Measurements from ENCODE around the gene RAPGEF1.

DNA sequence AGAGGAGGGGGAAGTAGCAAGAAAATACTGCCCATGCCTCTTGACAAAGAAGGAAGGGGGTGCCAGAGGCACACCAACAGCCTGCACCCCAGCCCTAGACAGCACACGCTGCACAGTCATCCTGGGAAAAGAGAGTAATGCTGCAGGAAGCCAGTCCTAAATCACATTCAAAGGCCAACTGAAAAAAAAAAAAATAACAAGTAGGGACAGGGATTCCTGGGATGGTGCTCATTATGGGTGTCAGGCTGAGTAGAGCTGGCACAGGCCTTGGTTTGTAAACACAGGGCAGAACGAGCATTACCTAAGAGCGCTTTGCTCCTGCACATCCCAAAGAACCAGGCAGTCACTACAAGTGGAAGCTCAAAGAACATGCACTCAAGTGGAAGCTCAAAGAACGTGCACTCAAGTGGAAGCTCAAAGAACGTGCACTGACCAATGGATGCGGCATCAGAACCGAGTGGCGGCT, 7.8 kb downstream of the RAPGEF1 start:
- TF ChIP-seq, protein P1, sequence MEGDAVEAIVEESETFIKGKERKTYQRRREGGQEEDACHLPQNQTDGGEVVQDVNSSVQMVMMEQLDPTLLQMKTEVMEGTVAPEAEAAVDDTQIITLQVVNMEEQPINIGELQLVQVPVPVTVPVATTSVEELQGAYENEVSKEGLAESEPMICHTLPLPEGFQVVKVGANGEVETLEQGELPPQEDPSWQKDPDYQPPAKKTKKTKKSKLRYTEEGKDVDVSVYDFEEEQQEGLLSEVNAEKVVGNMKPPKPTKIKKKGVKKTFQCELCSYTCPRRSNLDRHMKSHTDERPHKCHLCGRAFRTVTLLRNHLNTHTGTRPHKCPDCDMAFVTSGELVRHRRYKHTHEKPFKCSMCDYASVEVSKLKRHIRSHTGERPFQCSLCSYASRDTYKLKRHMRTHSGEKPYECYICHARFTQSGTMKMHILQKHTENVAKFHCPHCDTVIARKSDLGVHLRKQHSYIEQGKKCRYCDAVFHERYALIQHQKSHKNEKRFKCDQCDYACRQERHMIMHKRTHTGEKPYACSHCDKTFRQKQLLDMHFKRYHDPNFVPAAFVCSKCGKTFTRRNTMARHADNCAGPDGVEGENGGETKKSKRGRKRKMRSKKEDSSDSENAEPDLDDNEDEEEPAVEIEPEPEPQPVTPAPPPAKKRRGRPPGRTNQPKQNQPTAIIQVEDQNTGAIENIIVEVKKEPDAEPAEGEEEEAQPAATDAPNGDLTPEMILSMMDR (IDR thresholded peaks at IDR 0.05), result no peak
- TF ChIP-seq POLR2A (IDR thresholded peaks at IDR 0.05), result no peak

Measured in ovary (tissue), 3 donors.